ENCODE data around the gene SMOC1. TPM values are rescaled to one million over a fixed set of nuclear protein-coding genes. Genes with fewer than 3 reads are reported as not detected.

SMOC1 gene
- polyA plus RNA-seq, 3 donors = not detected

DNA sequence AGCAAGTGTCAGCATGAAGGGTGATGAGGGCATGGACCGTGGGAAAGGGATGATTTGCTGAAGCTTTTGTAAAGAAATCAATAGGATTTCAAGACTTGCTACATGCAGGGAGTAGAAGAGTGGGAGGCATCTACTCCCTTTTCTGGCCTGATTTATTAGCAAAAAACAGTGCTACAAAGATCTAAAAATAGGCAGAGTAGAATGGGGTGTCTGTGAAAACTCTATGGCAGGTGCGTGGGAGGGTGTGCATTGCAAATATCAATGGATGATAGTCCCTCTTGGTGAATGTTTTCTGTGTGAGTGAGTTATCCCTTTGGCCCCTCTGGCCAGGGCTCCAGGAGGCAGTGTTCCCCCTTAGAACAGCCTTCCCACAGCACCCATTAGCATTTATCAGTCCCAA lies 139.0 kb downstream of the SMOC1 start:
- H3K9me3 Mint-ChIP-seq = peaks cover 0 to 2% (median 0%) of the 10 kb centered on the region in 7 donors
- no peaks in the 10 kb centered on the region for H3K27me3 Mint-ChIP-seq (ENCODE audit: low read depth in 3 of 3)

DNA sequence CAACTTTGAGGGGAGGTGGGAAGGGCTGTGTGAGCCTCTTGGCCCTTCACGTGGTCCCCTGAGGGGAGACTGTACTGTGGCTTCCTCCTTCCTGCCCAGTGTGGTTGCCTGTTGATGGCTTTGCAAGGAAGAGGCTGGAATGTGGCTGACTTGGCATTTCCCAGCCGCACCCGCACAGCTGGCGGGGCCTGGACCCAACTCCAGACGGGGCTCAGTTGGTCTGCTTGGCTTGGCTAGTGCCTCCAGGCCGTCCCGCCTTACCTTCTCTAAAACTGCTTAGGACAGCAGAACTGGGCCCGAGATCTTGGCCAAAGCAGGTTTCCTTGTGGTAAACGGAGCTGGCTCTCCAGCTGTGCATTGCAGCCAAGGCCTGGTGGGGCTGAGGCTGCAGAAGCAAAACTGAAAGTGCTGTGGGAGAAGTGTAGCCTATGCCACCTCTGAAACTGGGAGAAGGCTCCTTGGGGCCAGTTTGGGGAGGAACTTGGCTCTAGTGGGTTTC lies 139.5 kb downstream of the SMOC1 start:
- no peaks in the 10 kb centered on the region for H3K27me3 ChIP-seq (ENCODE audit: control insufficient read depth in 2 of 2, insufficient read depth in 2 of 2, low read length in 2 of 2)
- peak overlapping the region; percentile 88 for H2AFZ ChIP-seq (ENCODE audit: insufficient read depth, low read depth, low read length, poor library complexity, severe bottlenecking)
- H3K27ac Mint-ChIP-seq = peak overlapping the region in 6 of 7 donors; percentile 26 to 77 (median 61)
- no peaks in the 10 kb centered on the region for H3K79me2 ChIP-seq (ENCODE audit: insufficient read depth, low read length)
- H3K27me3 Mint-ChIP-seq (ENCODE audit: low read depth in 3 of 3) = peaks cover 0 to 2% (median 0%) of the 10 kb centered on the region in 3 donors
- DNase-seq = peak; percentile 38 to 42 (median 42)
- H3K27ac ChIP-seq (ENCODE audit: low read depth in 1 of 2, low read length in 2 of 2) = peak overlapping the region; percentile 30 to 61
- H3K4me3 ChIP-seq (replicated peaks in 1 of 3; ENCODE audit: low read depth in 2 of 3, low read length in 3 of 3) = peak overlapping the region; percentile 32 to 74 (median 46)
- peaks cover 29 to 41% of the 10 kb centered on the region in 2 donors for H3K4me1 ChIP-seq (ENCODE audit: control insufficient read depth in 1 of 2, insufficient read depth in 2 of 2, low read length in 2 of 2)
- no peaks in the 10 kb centered on the region for H3K36me3 Mint-ChIP-seq
- H3K9ac ChIP-seq (ENCODE audit: insufficient read depth, low read length, poor library complexity, severe bottlenecking) = peak overlapping the region; percentile 62
- peaks cover 0 to 2% (median 0%) of the 10 kb centered on the region in 7 donors for H3K9me3 Mint-ChIP-seq
- no peaks in the 10 kb centered on the region for H3K9me3 ChIP-seq (replicated peaks in 1 of 2; ENCODE audit: control insufficient read depth in 1 of 2, insufficient read depth in 1 of 2, low read length in 2 of 2)
- 0% methylated on average over 9 of the region's 9 CpGs for WGBS (ENCODE audit: insufficient coverage)
- TF ChIP-seq, protein P1, sequence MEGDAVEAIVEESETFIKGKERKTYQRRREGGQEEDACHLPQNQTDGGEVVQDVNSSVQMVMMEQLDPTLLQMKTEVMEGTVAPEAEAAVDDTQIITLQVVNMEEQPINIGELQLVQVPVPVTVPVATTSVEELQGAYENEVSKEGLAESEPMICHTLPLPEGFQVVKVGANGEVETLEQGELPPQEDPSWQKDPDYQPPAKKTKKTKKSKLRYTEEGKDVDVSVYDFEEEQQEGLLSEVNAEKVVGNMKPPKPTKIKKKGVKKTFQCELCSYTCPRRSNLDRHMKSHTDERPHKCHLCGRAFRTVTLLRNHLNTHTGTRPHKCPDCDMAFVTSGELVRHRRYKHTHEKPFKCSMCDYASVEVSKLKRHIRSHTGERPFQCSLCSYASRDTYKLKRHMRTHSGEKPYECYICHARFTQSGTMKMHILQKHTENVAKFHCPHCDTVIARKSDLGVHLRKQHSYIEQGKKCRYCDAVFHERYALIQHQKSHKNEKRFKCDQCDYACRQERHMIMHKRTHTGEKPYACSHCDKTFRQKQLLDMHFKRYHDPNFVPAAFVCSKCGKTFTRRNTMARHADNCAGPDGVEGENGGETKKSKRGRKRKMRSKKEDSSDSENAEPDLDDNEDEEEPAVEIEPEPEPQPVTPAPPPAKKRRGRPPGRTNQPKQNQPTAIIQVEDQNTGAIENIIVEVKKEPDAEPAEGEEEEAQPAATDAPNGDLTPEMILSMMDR (IDR thresholded peaks at IDR 0.05) = no peak
- intact Hi-C loops (cut with micrococcal nuclease) = no loop called here
- H3K4me2 ChIP-seq (replicated peaks; ENCODE audit: extremely low read depth, low read length, poor library complexity, severe bottlenecking) = peak overlapping the region; percentile 78
- H4K20me1 ChIP-seq (ENCODE audit: insufficient read depth, low read length) = no peaks in the 10 kb centered on the region
- H3K4me3 Mint-ChIP-seq = peak overlapping the region; percentile 78 to 92
- H3K4me1 Mint-ChIP-seq = peaks cover 39% of the 10 kb centered on the region
- H3K36me3 ChIP-seq (replicated peaks in 1 of 2; ENCODE audit: control insufficient read depth in 1 of 2, insufficient read depth in 2 of 2, low read length in 2 of 2) = no peaks in the 10 kb centered on the region

More for the DNA sequence above, 139.0 kb downstream of the SMOC1 start:
- DNase-seq = no peak
- TF ChIP-seq, protein P1 (IDR thresholded peaks at IDR 0.05) = no peak
- H3K27me3 ChIP-seq (ENCODE audit: control insufficient read depth in 2 of 2, insufficient read depth in 2 of 2, low read length in 2 of 2) = no peaks in the 10 kb centered on the region
- intact Hi-C loops (cut with micrococcal nuclease) = no loop called here
- no peaks in the 10 kb centered on the region for H4K20me1 ChIP-seq (ENCODE audit: insufficient read depth, low read length)
- H3K4me1 ChIP-seq (ENCODE audit: control insufficient read depth in 1 of 2, insufficient read depth in 2 of 2, low read length in 2 of 2) = peaks cover 29 to 41% of the 10 kb centered on the region in 2 donors
- no peaks in the 10 kb centered on the region for H3K9me3 ChIP-seq (replicated peaks in 1 of 2; ENCODE audit: control insufficient read depth in 1 of 2, insufficient read depth in 1 of 2, low read length in 2 of 2)
- no peaks in the 10 kb centered on the region for H3K36me3 Mint-ChIP-seq
- no peaks in the 10 kb centered on the region for H3K36me3 ChIP-seq (replicated peaks in 1 of 2; ENCODE audit: control insufficient read depth in 1 of 2, insufficient read depth in 2 of 2, low read length in 2 of 2)
- H3K4me3 Mint-ChIP-seq = peak overlapping the region; percentile 78 to 92
- H3K9ac ChIP-seq (ENCODE audit: insufficient read depth, low read length, poor library complexity, severe bottlenecking) = peak overlapping the region; percentile 62
- H3K27ac ChIP-seq (ENCODE audit: low read depth in 1 of 2, low read length in 2 of 2) = peak overlapping the region in 1 of 2 donors; percentile 61
- peak overlapping the region in 2 of 3 experiments; percentile 32 to 74 for H3K4me3 ChIP-seq (replicated peaks in 1 of 3; ENCODE audit: low read depth in 2 of 3, low read length in 3 of 3)
- peak overlapping the region; percentile 88 for H2AFZ ChIP-seq (ENCODE audit: insufficient read depth, low read depth, low read length, poor library complexity, severe bottlenecking)
- H3K79me2 ChIP-seq (ENCODE audit: insufficient read depth, low read length) = no peaks in the 10 kb centered on the region
- 88% methylated on average over 1 of the region's 2 CpGs for WGBS (ENCODE audit: insufficient coverage)
- peak overlapping the region in 3 of 7 donors; percentile 67 to 76 (median 75) for H3K27ac Mint-ChIP-seq
- peak overlapping the region; percentile 78 for H3K4me2 ChIP-seq (replicated peaks; ENCODE audit: extremely low read depth, low read length, poor library complexity, severe bottlenecking)
- peaks cover 39% of the 10 kb centered on the region for H3K4me1 Mint-ChIP-seq
